Measurements from ENCODE around the gene ACTA2. TPM values are rescaled to one million over a fixed set of nuclear protein-coding genes. Genes with fewer than 3 reads are reported as not detected.

The ACTA2 gene
- total RNA-seq, 2 donors from 2014 or later: not detected

- Mint-ChIP-seq H3K4me1 (peaks cover 27% of the 10 kb centered on the region), H3K9me3 (no peaks in the 10 kb centered on the region), H3K27me3 (ENCODE audit: insufficient read depth) (peaks cover 17% of the 10 kb centered on the region), H3K36me3 (ENCODE audit: low read depth) (no peaks in the 10 kb centered on the region), H3K4me3 (no peak overlapping the region), H3K27ac (no peak overlapping the region)
- Histone ChIP-seq H3K36me3 (ENCODE audit: control insufficient read depth, insufficient read depth, low read length) (no peaks in the 10 kb centered on the region), H3K4me1 (ENCODE audit: control insufficient read depth, insufficient read depth, low read length) (peaks cover 4% of the 10 kb centered on the region), H3K27ac (ENCODE audit: low read depth, low read length) (no peak overlapping the region), H3K4me3 (ENCODE audit: low read length) (no peak overlapping the region), H3K9ac (ENCODE audit: extremely low read depth, low read length, poor library complexity, severe bottlenecking) (no peak overlapping the region), H3K27me3 (ENCODE audit: control insufficient read depth, insufficient read depth, low read length, poor library complexity, severe bottlenecking) (peaks cover 21% of the 10 kb centered on the region), H3K9me3 (ENCODE audit: control insufficient read depth, low read length) (no peaks in the 10 kb centered on the region)
- WGBS, 2 experiments (ENCODE audit: insufficient coverage in 1 of 2, insufficient read length in 1 of 2): 73 to 100% methylated on average over 1 to 2 of the region's 2 CpGs
- no peak for DNase-seq
- no peak for TF ChIP-seq CTCF (conservative IDR thresholded peaks at IDR 0.05)
Observed at GRCh38 chr10:88928254-88928653, 24.3 kb downstream of the ACTA2 start.

- Mint-ChIP-seq H3K4me3 (no peak overlapping the region), H3K36me3 (ENCODE audit: low read depth) (no peaks in the 10 kb centered on the region), H3K9me3 (no peaks in the 10 kb centered on the region), H3K4me1 (peaks cover 24% of the 10 kb centered on the region), H3K27me3 (ENCODE audit: insufficient read depth) (peaks cover 14% of the 10 kb centered on the region), H3K27ac (no peak overlapping the region)
- H3K9me3 ChIP-seq (ENCODE audit: control insufficient read depth, low read length): no peaks in the 10 kb centered on the region
- 89 to 100% methylated on average over 1 to 2 of the region's 2 CpGs for WGBS, 2 experiments (ENCODE audit: insufficient coverage in 1 of 2, insufficient read length in 1 of 2)
- H3K27ac ChIP-seq (ENCODE audit: low read depth, low read length): no peak overlapping the region
- peaks cover 4% of the 10 kb centered on the region for H3K4me1 ChIP-seq (ENCODE audit: control insufficient read depth, insufficient read depth, low read length)
- DNase-seq: no peak
- H3K36me3 ChIP-seq (ENCODE audit: control insufficient read depth, insufficient read depth, low read length): no peaks in the 10 kb centered on the region
- TF ChIP-seq CTCF (conservative IDR thresholded peaks at IDR 0.05): no peak
- H3K9ac ChIP-seq (ENCODE audit: extremely low read depth, low read length, poor library complexity, severe bottlenecking): no peak overlapping the region
- H3K4me3 ChIP-seq (ENCODE audit: low read length): no peak overlapping the region
- peaks cover 16% of the 10 kb centered on the region for H3K27me3 ChIP-seq (ENCODE audit: control insufficient read depth, insufficient read depth, low read length, poor library complexity, severe bottlenecking)
Observed at GRCh38 chr10:88927416-88927690, 25.2 kb downstream of the ACTA2 start.

- no peak for DNase-seq
- H3K4me1 ChIP-seq (ENCODE audit: control insufficient read depth, insufficient read depth, low read length): peaks cover 4% of the 10 kb centered on the region
- Mint-ChIP-seq H3K36me3 (ENCODE audit: low read depth) (no peaks in the 10 kb centered on the region), H3K27ac (no peak overlapping the region), H3K4me1 (peaks cover 23% of the 10 kb centered on the region), H3K4me3 (no peak overlapping the region), H3K27me3 (ENCODE audit: insufficient read depth) (peaks cover 12% of the 10 kb centered on the region), H3K9me3 (no peaks in the 10 kb centered on the region)
- H3K9me3 ChIP-seq (ENCODE audit: control insufficient read depth, low read length): no peaks in the 10 kb centered on the region
- WGBS, 2 experiments (ENCODE audit: insufficient coverage in 1 of 2, insufficient read length in 1 of 2): 92 to 93% methylated on average over 4 to 6 of the region's 6 CpGs
- no peak overlapping the region for H3K27ac ChIP-seq (ENCODE audit: low read depth, low read length)
- H3K27me3 ChIP-seq (ENCODE audit: control insufficient read depth, insufficient read depth, low read length, poor library complexity, severe bottlenecking): peaks cover 16% of the 10 kb centered on the region
- no peak overlapping the region for H3K4me3 ChIP-seq (ENCODE audit: low read length)
- H3K36me3 ChIP-seq (ENCODE audit: control insufficient read depth, insufficient read depth, low read length): no peaks in the 10 kb centered on the region
- TF ChIP-seq CTCF (conservative IDR thresholded peaks at IDR 0.05): no peak
- H3K9ac ChIP-seq (ENCODE audit: extremely low read depth, low read length, poor library complexity, severe bottlenecking): no peak overlapping the region
Observed at GRCh38 chr10:88926566-88927415, 25.8 kb downstream of the ACTA2 start.

All from endodermal cell (in vitro differentiated cells).